Measurements from ENCODE around the gene LRIT2.

The LRIT2 gene

DNA sequence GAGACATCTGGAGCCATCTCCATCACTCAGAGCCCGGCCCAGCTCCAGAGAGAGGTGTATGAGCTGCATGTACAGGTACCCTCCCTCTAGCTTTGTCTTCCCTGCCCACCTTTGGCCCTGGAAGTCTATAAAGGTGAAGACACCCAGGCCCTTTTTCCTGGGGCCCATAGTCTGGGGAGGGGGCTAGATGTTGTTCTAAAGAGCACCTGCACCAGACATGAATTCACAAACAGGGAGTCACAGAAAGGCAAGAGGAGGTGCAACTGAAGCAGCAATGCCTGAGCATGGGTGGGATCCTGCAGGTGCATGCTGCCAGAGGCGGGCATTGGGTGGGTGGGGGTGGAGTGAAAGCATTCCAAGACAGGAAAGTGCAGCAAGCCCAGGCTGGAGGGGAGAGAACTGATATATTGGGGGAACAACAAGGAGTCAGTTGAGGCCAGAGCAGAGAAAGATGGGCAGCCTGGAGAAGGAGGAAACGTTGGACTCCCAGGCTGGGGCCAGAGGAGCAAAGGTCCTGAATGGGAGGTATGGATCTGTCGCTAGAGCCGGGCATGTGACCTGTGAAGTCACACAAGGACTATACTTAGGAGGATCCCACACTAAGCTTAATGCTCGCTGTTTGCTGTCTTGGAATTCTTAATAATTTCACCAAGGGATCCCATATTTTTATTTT lies 19.4 kb downstream of the LRIT2 start:
- DNase-seq (ENCODE audit: low read depth) = no peak

GRCh38 chr10:84205049-84205852 lies 20.1 kb downstream of the LRIT2 start:
- peak; percentile 60 for DNase-seq (ENCODE audit: low read depth)

- no peak for DNase-seq (ENCODE audit: low read depth)
Observed at GRCh38 chr10:84204610-84205009, 20.7 kb downstream of the LRIT2 start.

GRCh38 chr10:84204122-84204521 lies 21.2 kb downstream of the LRIT2 start:
- peak; percentile 29 for DNase-seq (ENCODE audit: low read depth)

DNA sequence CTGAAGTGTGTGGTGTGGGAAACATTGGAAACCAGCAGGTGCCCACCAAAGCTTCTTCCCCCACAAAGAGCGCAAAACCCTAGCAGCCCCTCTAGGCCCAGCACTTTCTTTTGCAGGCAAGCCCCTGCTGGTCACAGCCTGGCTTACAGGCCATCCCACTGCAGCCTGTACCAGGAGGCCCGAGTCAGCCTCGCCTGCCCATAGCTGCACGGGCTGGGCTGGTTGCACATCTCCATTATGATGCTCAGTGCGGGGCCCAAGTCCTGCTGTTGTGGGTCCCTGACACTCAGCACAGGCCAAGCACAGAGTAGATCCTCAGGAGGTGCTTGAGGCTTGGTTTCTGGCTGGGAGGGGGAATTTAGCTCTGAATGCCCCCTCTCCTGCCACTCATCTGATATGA lies 23.0 kb downstream of the LRIT2 start:
- no peak for DNase-seq (ENCODE audit: low read depth)

- no peak for DNase-seq (ENCODE audit: low read depth)
Observed at GRCh38 chr10:84201682-84202081, 23.7 kb downstream of the LRIT2 start.

DNA sequence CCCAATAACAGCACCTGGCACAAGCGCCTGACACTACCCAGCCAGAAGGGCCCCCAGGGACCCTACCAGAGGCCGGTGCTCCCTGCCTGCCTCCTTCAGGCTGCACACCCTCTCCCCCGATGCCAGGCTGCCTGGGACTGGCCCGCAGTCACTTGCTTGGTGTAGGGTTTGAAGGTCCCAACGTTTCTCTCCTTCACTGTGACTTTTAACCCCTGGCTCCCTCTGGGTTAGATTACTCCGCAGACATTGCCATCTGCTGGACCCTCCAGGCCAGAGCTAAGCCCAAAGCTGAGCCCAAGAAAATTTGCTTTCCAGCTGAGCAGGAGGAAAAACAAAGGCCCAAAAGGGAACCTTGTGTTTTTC lies 24.1 kb downstream of the LRIT2 start:
- DNase-seq (ENCODE audit: low read depth) = no peak

- no peak for DNase-seq (ENCODE audit: low read depth)
Observed at GRCh38 chr10:84200537-84201243, 24.7 kb downstream of the LRIT2 start.

DNA sequence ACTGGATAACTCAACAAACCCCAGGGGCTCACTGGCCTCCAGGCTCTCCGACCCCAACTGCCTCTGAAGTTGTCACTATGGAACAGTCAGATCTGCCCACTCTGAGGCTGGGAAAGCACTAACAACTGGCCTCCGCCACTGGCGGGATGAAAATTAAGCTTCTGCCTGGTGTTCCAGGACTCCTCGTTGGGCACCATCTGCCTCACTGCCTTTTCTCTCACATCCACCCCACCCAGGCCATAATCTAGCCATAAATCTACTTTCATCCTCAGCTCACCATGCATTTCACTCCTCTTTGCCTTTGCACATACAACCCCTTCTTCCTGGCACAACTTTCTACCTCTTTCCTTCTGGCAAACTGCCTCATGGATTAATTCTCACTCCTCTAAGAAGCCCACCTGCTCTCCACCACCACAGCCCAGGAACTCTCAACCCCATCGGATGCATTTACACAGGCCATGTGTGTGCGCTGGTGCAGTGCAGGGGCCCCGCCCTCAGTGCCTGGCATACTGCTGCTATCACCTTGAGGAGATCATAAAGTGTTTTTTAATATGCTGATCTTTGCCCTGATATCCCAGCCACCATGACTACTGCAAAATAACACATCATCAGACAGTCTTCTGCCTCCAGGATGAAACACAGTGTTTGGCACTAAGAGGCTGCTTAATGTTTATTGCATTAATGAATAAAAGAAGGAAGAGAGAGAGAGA lies 27.0 kb downstream of the LRIT2 start:
- no peak for DNase-seq (ENCODE audit: low read depth)

- DNase-seq (ENCODE audit: low read depth) = no peak
Observed at GRCh38 chr10:84197643-84198042, 27.7 kb downstream of the LRIT2 start.

DNA sequence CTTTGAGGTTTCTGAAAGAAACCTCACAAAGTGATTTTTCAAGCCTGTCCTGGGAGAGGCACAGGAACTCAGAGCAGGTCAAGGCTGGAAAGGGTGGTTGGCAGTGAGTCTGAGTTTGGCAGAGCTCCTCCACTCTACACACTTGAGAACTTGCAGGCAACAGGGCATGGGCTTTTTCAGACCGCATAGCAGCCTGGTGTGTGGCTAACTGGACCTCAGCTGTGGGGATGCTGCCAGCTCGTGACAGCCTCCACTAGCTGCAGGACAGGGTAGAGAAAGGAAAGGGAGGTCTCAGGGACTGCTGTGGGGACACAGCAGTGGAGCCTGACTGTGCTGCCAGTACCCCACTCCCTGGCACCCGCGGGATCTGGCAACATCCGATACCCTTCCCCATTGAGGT lies 28.4 kb downstream of the LRIT2 start:
- DNase-seq (ENCODE audit: low read depth) = no peak

DNA sequence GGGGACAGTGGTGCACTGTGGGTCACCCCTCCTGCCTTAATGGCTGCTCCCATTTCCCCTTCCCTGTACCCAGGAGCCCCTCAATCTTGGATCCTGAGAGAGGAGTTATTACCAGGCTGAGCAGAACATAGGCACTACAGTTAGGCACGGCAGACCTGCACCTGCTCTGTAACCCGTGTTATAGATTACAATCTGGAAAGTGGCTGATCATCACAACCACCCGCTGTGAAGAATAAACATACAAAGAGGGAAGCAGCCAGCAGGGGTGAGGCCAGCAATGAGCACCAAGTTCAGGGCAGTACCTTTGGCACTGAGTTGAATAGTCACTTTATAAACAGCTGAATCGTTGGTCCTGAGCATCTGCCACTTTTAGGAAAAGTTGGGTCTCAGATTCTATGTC lies 29.3 kb downstream of the LRIT2 start:
- peak; percentile 4 for DNase-seq (ENCODE audit: low read depth)

DNA sequence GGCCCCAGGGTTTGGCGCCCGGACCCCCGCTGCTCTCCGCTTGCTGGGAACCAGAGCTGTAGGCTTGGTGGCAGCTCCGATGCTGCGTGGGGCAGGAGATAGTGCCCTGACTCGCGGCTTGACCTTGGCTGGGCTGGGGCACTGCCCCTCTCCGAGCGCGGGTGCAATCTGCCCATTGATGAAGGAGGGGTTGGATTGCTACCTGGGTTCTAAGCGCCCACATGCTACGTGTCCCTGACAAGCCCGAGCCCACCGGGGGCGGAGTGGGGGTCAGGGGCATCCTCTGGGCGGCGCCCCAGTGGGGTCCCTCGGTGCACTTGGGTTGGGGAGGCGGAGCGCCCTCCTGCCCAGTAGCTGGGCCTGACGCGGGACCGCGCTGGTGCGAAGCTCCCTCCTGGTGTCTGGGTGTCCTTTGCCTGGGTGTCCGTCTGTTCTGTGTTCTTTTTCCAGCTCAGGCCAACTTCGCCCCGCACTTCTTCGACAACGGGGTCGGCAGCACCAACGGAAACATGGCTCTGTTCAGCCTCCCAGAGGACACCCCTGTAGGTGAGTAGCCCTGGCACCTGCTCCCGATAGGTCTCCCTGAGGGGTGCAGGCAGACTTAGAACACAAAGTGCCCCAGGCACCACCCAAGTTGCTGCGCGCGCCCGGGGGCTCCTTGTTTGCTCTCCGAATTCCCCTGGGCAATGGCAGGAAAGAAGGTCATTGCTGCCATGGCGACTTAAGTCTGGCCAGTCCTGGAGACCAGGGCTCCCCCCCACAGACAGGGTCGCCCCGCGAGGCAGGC lies 30.1 kb downstream of the LRIT2 start:
- no peak for DNase-seq (ENCODE audit: low read depth)

DNA sequence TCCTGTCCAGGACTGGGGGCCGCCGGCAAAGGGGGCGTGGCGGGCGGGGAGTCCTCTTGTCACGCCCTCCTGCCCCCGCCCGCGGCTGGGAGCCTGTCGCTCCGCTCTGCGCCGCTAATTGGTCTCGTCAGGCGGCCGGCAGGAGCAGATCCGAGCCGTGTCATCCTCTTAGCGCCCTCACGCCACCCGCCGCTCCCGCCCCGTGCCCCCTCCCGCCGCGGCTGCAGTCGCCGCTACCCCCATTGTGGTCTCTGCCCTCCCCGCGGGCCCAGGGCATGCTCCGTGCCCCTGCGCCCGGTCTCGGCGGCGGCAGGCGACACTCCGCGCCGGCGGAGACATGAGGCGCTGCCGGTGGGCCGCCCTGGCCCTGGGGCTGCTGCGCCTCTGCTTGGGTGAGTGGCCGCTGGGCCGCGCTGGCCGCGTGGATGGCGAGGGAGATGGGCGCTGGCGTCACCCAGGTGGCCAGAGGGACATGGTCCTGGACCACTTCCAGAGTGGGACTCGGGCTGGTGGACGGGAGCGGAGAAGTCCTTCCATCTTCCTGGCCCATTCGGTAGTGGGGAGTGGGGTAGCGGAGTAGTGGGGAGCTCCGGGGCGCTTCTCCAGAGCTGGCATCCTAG lies 30.8 kb downstream of the LRIT2 start, which contains the start of gene CDHR1:
CDHR1 (plus strand) TSS at position 114 of the 620 bp plus-strand sequence; CDS start at position 338, 224 bp downstream.
- DNase-seq (ENCODE audit: low read depth) = peak; percentile 16

- no peak for DNase-seq (ENCODE audit: low read depth)
Observed at GRCh38 chr10:84193846-84194423, 31.4 kb downstream of the LRIT2 start.

DNA sequence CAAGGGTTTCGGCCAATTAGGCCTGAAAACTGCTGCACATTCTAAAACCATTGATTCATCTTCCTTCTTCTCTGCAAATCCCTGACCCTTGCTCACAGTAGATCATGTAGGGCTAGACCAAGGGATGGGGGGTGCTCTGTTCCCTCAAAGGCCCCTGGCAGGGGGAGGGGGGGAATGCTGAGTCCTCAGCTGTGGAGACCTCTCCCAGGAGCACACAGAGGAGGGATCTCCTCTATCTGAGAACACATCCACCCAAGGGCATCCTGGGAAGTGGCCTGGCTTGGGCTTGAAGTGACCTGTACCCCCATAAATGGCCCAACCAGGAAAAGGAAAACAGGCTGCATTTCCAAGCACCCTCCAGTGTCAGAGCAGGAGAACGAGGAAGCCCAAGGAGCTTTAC lies 32.0 kb downstream of the LRIT2 start:
- no peak for DNase-seq (ENCODE audit: low read depth)

DNA sequence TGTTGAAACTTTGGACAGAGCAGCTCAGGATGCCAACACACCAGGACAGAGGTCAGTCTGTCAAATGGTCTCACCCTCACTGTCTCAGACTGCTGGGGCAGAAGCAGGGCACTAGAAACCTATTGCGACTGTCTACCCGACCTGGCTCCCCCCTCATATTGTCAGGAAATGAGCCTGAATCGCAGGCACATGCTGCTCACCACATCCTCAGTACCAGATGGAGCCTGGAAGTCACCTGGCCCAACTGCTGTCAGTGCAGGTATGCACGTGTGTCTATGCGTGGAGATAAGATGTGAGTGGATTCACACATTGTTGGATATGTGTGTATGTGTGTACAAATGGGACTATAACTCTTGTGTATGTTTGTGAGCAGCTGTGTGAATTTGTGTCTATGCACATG lies 34.2 kb downstream of the LRIT2 start:
- DNase-seq (ENCODE audit: low read depth) = no peak

DNA sequence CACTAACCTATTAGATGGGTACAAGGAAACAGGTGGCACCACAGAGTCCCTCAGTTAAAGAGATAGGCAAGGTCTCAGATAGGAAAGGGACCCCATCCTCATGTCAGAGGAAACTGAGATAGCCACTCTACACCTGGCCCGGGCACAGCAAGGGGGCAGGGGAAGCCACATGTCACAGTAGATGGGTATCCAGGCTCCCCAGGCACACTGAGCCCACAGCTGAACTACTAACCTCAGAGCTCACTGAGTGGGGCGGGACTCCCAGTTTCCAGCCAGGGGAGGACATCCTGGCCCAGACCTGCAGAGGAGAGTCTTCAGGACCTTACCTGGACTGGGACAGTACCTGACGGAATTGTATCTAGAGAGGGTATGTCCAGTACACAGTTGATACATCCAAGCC lies 34.7 kb downstream of the LRIT2 start:
- no peak for DNase-seq (ENCODE audit: low read depth)

GRCh38 chr10:84188815-84189214 lies 36.5 kb downstream of the LRIT2 start:
- no peak for DNase-seq (ENCODE audit: low read depth)

DNA sequence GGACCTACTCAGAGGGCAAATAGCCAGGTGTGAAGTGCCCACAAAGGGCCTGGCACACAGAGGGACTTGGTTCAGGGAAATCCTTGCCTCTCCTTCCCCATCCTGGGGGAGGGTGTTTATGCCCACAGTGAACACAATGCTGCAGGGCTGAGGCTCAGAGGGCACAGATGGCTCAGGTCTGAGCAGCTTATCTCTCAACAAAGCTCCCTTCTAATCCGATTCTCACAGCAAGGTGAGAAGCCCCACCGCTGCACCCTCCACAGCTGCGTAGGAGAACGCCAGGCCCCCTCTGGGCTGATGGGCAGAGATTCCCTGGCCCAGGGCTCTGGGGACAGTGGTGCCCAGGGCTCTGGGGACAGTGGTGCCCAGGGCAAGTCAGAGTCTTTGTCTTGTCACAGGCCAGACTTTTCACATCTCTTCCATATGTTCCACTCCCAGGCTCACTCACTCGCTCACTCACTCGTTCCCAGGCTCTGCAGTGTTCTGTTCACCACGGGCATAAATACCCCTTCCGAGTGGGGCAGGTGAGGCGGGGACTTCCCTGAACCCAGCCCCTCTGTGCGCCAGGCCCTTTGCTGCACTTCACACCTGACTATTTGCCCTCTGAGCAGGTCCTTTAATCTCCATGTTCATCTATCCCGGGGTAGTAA lies 39.7 kb downstream of the LRIT2 start:
- no peak for DNase-seq (ENCODE audit: low read depth)

All from ELR (cell line).